Fibroblast of lung (primary cell): Measurements from ENCODE around the gene ACSF2. TPM values are rescaled to one million over a fixed set of nuclear protein-coding genes. Genes with fewer than 3 reads are reported as not detected.
"Not testable (repeated sequence)": the region's sequence is repeated elsewhere in the genome, so short reads cannot be mapped to it uniquely, and the experiment has no call there.

Source experiments
- DNase-seq, 2 donors: peaks; one replicate each; pipeline versions ENCODE4 v3.0.0 to v3.0.0-alpha.2; 2010; ENCODE audit warnings: low read depth in 2 of 2
- H2AFZ ChIP-seq: 2 replicates; pipeline ENCODE4 v1.5.1; 2012; ENCODE audit warnings: low read length, control low read depth, inconsistent platforms
- H3K27ac ChIP-seq: 2 replicates; pipeline ENCODE4 v1.5.1; 2011; ENCODE audit warnings: low read length, control low read depth; ENCODE audit not compliant: insufficient read depth
- H3K27me3 ChIP-seq: 2 replicates; pipeline ENCODE4 v1.5.1; 2011; ENCODE audit warnings: mild to moderate bottlenecking, low read length; ENCODE audit not compliant: control insufficient read depth, insufficient read depth
- H3K36me3 ChIP-seq: 2 replicates; pipeline ENCODE4 v1.5.1; 2011; ENCODE audit warnings: low read length; ENCODE audit not compliant: control insufficient read depth, insufficient read depth
- H3K4me1 ChIP-seq: 2 replicates; pipeline ENCODE4 v1.5.1; 2011; ENCODE audit warnings: low read length; ENCODE audit not compliant: control insufficient read depth, insufficient read depth; ENCODE audit errors: extremely low read depth
- H3K4me2 ChIP-seq: 2 replicates; pipeline ENCODE4 v1.5.1; 2011; ENCODE audit warnings: low read length, control low read depth; ENCODE audit not compliant: insufficient read depth; ENCODE audit errors: extremely low read depth
- H3K4me3 ChIP-seq, 4 experiments: fragments of 200-600 bp in 1 of 4; sonication (generic) in 1 of 4; replicated peaks in 1 of 4; 2 replicates each; pipeline ENCODE4 v1.5.1; 2011 to 2016; ENCODE audit warnings: low read length in 4 of 4, low read depth in 3 of 4, mild to moderate bottlenecking in 3 of 4, control low read depth in 2 of 4, inconsistent platforms in 1 of 4, mixed read lengths in 1 of 4; ENCODE audit not compliant: insufficient read depth in 1 of 4; ENCODE audit errors: control extremely low read depth in 1 of 4
- H3K79me2 ChIP-seq: 2 replicates; pipeline ENCODE4 v1.5.1; 2012; ENCODE audit warnings: mild to moderate bottlenecking, low read length, inconsistent platforms; ENCODE audit not compliant: control insufficient read depth, insufficient read depth
- H3K9ac ChIP-seq: 2 replicates; pipeline ENCODE4 v1.5.1; 2011; ENCODE audit warnings: mild to moderate bottlenecking, low read length, control low read depth; ENCODE audit not compliant: insufficient read depth
- H3K9me3 ChIP-seq: 2 replicates; pipeline ENCODE4 v1.5.1; 2012; ENCODE audit warnings: low read depth, low read length; ENCODE audit not compliant: control insufficient read depth, insufficient read depth
- H4K20me1 ChIP-seq: 2 replicates; pipeline ENCODE4 v1.5.1; 2011; ENCODE audit warnings: low read length; ENCODE audit not compliant: control insufficient read depth, insufficient read depth; ENCODE audit errors: extremely low read depth
- EZH2 ChIP-seq: IDR thresholded peaks from 2 replicates; pipeline ENCODE4 v1.5.1; 2012; ENCODE audit warnings: low read length, control low read depth, mild to moderate bottlenecking; ENCODE audit errors: missing control alignments
- polyA plus RNA-seq, 2 donors: library from polyadenylated mRNA; depleted of rRNA in 1 of 2; stranded (reverse) in 1 of 2; unstranded in 1 of 2; fragments of >200 nt; gene quantifications; 2 replicates each; pipeline ENCODE4 v1.2.1, GENCODE V29; 2011 to 2012; ENCODE audit warnings: missing spikeins in 1 of 2
- total RNA-seq: library from RNA; depleted of rRNA; stranded (reverse); fragments of >200 nt; gene quantifications from 2 replicates; pipeline ENCODE4 v1.2.1, GENCODE V29; 2014
- TF ChIP-seq, protein P1 (sequence below), 2 donors: IDR thresholded peaks in 1 of 2; conservative IDR thresholded peaks in 1 of 2; 1 replicate in 1 of 2; 2 replicates in 1 of 2; pipeline ENCODE4 v1.5.1; 2011 to 2012; ENCODE audit warnings: low read length in 2 of 2, control low read depth in 1 of 2, inconsistent platforms in 1 of 2, low read depth in 1 of 2, mild to moderate bottlenecking in 1 of 2

ACSF2 gene
- total and polyA plus RNA-seq, 2 donors (not counting 1 experiment from before 2014, with no cell fraction given): 16.5 to 23.6 TPM

- Histone ChIP-seq H3K4me2 (no peak overlapping the region), H3K27me3 (peaks cover 18% of the 10 kb centered on the region), H3K4me1 (no peaks in the 10 kb centered on the region), H3K79me2 (no peaks in the 10 kb centered on the region), H3K36me3 (no peaks in the 10 kb centered on the region), H3K9me3 (no peaks in the 10 kb centered on the region), H3K9ac (no peak overlapping the region), H3K27ac (no peak overlapping the region), H4K20me1 (no peaks in the 10 kb centered on the region), H2AFZ (no peak overlapping the region), H3K4me3 (no peak overlapping the region)
- TF ChIP-seq, protein P1, sequence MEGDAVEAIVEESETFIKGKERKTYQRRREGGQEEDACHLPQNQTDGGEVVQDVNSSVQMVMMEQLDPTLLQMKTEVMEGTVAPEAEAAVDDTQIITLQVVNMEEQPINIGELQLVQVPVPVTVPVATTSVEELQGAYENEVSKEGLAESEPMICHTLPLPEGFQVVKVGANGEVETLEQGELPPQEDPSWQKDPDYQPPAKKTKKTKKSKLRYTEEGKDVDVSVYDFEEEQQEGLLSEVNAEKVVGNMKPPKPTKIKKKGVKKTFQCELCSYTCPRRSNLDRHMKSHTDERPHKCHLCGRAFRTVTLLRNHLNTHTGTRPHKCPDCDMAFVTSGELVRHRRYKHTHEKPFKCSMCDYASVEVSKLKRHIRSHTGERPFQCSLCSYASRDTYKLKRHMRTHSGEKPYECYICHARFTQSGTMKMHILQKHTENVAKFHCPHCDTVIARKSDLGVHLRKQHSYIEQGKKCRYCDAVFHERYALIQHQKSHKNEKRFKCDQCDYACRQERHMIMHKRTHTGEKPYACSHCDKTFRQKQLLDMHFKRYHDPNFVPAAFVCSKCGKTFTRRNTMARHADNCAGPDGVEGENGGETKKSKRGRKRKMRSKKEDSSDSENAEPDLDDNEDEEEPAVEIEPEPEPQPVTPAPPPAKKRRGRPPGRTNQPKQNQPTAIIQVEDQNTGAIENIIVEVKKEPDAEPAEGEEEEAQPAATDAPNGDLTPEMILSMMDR (conservative IDR thresholded peaks at IDR 0.05 in 1 of 2, IDR thresholded peaks at IDR 0.05 in 1 of 2; ENCODE audit: low read depth in 1 of 2, low read length in 2 of 2): no peak
- no peak for TF ChIP-seq EZH2
- DNase-seq: no peak
These were observed 46.3 kb downstream of the ACSF2 start for GRCh38 chr17:50472286-50472685.

DNA sequence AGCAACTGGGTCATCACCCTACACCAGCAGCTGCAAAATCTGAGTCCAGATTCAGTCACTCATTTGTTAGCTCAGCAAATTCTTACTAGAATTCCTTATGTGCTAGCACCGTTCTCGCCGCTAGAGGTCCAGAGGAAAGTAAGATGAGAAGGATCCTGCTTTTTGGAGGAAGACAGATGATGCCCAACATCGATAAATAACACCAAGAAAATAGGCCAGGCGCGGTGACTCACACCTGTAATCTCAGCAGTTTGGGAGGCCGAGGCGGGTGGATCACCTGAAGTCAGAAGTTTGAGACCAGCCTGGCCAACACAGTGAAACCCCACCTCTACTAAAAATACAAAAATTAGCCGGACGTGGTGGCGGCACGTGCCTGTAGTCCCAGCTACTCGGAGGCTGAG, 46.7 kb downstream of the ACSF2 start:
- not testable (repeated sequence) for H3K4me3 ChIP-seq, H3K27ac ChIP-seq, H3K9ac ChIP-seq, H3K4me2 ChIP-seq, H3K79me2 ChIP-seq, H3K4me1 ChIP-seq, H2AFZ ChIP-seq, H3K9me3 ChIP-seq, H3K36me3 ChIP-seq, H4K20me1 ChIP-seq
- DNase-seq: peak; percentile 23 to 37
- H3K27me3 ChIP-seq: peaks cover 18% of the 10 kb centered on the region
- TF ChIP-seq, protein P1 (conservative IDR thresholded peaks at IDR 0.05 in 1 of 2, IDR thresholded peaks at IDR 0.05 in 1 of 2; ENCODE audit: low read depth in 1 of 2, low read length in 2 of 2): peak; percentile 20 to 49

DNA sequence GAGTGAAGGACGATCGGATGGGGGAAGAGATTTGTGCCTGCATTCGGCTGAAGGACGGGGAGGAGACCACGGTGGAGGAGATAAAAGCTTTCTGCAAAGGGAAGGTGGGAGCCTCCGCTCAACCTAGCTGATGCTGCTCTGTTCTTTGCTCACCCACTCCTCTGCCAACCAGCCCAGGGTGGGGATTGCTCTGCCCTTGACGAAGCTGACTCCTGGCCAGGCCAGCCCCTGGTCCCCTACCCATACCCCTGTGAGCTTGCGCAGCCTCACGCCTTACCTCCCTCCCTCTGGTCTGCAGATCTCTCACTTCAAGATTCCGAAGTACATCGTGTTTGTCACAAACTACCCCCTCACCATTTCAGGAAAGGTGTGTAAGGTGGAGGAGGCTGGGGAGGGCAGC, 47.9 kb downstream of the ACSF2 start:
- H3K27me3 ChIP-seq: peaks cover 7% of the 10 kb centered on the region
- no peak for DNase-seq
- H3K9me3 ChIP-seq: no peaks in the 10 kb centered on the region
- no peak overlapping the region for H2AFZ ChIP-seq
- H4K20me1 ChIP-seq: no peaks in the 10 kb centered on the region
- no peaks in the 10 kb centered on the region for H3K36me3 ChIP-seq
- no peaks in the 10 kb centered on the region for H3K4me1 ChIP-seq
- no peak overlapping the region for H3K9ac ChIP-seq
- no peak overlapping the region for H3K4me2 ChIP-seq
- TF ChIP-seq, protein P1 (conservative IDR thresholded peaks at IDR 0.05 in 1 of 2, IDR thresholded peaks at IDR 0.05 in 1 of 2; ENCODE audit: low read depth in 1 of 2, low read length in 2 of 2): no peak
- TF ChIP-seq EZH2: no peak
- no peak overlapping the region for H3K27ac ChIP-seq
- H3K79me2 ChIP-seq: no peaks in the 10 kb centered on the region
- H3K4me3 ChIP-seq: no peak overlapping the region
